Transverse colon (tissue), 4 donors: Measurements from ENCODE around the gene FSTL5. TPM values are rescaled to one million over a fixed set of nuclear protein-coding genes. Genes with fewer than 3 reads are reported as not detected.

Experiments
- DNase-seq: peaks from one replicate; pipeline ENCODE4 v3.0.0-alpha.2; 2019
- H3K27ac ChIP-seq, 4 donors: fragments of 200-600 bp; sonication (generic); 2 replicates each; pipeline ENCODE4 v1.5.1; 2016 to 2018; ENCODE audit warnings: inconsistent platforms in 4 of 4
- H3K27me3 ChIP-seq: fragments of 200-600 bp; sonication (generic); 2 replicates; pipeline ENCODE4 v1.5.1; 2017; ENCODE audit warnings: inconsistent platforms
- H3K36me3 ChIP-seq, 4 donors: fragments of 200-600 bp; sonication (generic); 2 replicates each; pipeline ENCODE4 v1.5.1; 2017 to 2019; ENCODE audit warnings: inconsistent platforms in 4 of 4
- H3K4me1 ChIP-seq, 4 donors: fragments of 200-600 bp; sonication (generic); 2 replicates each; pipeline ENCODE4 v1.5.1; 2017 to 2020; ENCODE audit warnings: inconsistent platforms in 4 of 4
- H3K4me3 ChIP-seq, 4 donors: fragments of 200-600 bp; sonication (generic); 1 replicate in 1 of 4; 2 replicates in 3 of 4; pipeline versions ENCODE4 v1.5.1 to v1.6.1; 2017 to 2019; ENCODE audit warnings: inconsistent platforms in 4 of 4
- H3K9me3 ChIP-seq, 2 donors: fragments of 200-600 bp; sonication (generic); 2 replicates each; pipeline ENCODE4 v1.5.1; 2017 to 2019; ENCODE audit warnings: inconsistent platforms in 2 of 2
- EP300 ChIP-seq: sonication (generic); formaldehyde crosslinking; IDR thresholded peaks from one replicate; pipeline ENCODE4 v1.6.1; 2017; ENCODE audit warnings: antibody characterized with exemption, low read depth
- POLR2A ChIP-seq: fragments of 450-650 bp; IDR thresholded peaks from one replicate; pipeline ENCODE4 v1.6.1; 2016; ENCODE audit warnings: antibody characterized with exemption, mild to moderate bottlenecking, moderate library complexity
- POLR2AphosphoS5 ChIP-seq, 3 donors: sonication (generic); formaldehyde crosslinking; IDR thresholded peaks; one replicate each; pipeline ENCODE4 v1.6.1; 2016; ENCODE audit warnings: antibody characterized with exemption in 3 of 3
- WGBS, 2 donors: methylation state at CpG; one replicate each; pipeline ENCODE4 v1.1.5; 2018; ENCODE audit warnings: low coverage in 1 of 2; 5-methylcytosine and 5-hydroxymethylcytosine counted together
- in situ Hi-C, 4 donors: fragments of 200-750 bp; cut with MboI; loops; one replicate each; pipeline versions ENCODE4 v1.15.0 to v1.15.1; 2017; ENCODE audit warnings: low sequenced_read_pairs in 3 of 4, low pct_ligation_motif_present in 1 of 4, low pct_unique_long_range_greater_than_20kb in 1 of 4
- intact Hi-C: fragments of 100-400 bp; cut with DNase I; formaldehyde crosslinking; loops from one replicate; pipeline ENCODE4 v1.15.1; 2023; ENCODE audit warnings: low total_unique reads
- total RNA-seq, 4 donors: library from RNA; depleted of rRNA; stranded (reverse); fragments of >200 nt; gene quantifications; one replicate each; pipeline ENCODE4 v1.1.0, GENCODE V29; 2016
- TF ChIP-seq, protein P1 (sequence below), 5 experiments: fragments of 200-600 bp in 3 of 5; fragments of 450-650 bp in 2 of 5; sonication (generic) in 3 of 5; IDR thresholded peaks; 1 replicate in 2 of 5; 2 replicates in 3 of 5; pipeline ENCODE4 v1.5.1; 2016 to 2017; ENCODE audit warnings: antibody characterized with exemption in 5 of 5, inconsistent platforms in 3 of 5, mild to moderate bottlenecking in 2 of 5, moderate library complexity in 1 of 5

Gene FSTL5
- total RNA-seq, 4 donors from 2014 or later = 0.14 to 0.16 TPM; not detected in 2

DNA sequence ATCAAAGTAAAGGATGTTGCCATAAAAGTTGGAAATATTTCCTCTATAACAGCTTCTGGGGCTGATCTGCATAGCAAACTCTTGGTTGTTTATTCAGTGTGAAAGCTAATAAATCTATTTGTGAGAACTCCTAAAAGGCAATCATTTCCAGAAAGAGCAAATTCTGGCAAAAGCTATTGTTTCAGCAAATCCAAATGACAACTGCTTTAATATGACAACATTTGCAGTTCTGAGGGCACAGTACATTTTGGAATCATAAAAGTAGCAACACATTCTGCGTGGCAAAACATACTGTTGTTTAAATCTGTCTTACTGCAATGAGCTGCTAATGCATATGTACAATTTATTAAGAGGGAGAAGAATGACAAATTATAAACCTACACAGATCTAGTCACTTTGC lies 818.1 kb downstream of the FSTL5 start:
- in situ Hi-C loops = no loop called here
- Histone ChIP-seq H3K4me1 (no peaks in the 10 kb centered on the region), H3K27ac (no peak overlapping the region), H3K4me3 (no peak overlapping the region), H3K36me3 (no peaks in the 10 kb centered on the region), H3K27me3 (no peaks in the 10 kb centered on the region), H3K9me3 (no peaks in the 10 kb centered on the region)
- TF ChIP-seq POLR2A (no peak), EP300 (no peak), POLR2AphosphoS5 (IDR thresholded peaks at IDR 0.05) (no peak)
- TF ChIP-seq, protein P1, sequence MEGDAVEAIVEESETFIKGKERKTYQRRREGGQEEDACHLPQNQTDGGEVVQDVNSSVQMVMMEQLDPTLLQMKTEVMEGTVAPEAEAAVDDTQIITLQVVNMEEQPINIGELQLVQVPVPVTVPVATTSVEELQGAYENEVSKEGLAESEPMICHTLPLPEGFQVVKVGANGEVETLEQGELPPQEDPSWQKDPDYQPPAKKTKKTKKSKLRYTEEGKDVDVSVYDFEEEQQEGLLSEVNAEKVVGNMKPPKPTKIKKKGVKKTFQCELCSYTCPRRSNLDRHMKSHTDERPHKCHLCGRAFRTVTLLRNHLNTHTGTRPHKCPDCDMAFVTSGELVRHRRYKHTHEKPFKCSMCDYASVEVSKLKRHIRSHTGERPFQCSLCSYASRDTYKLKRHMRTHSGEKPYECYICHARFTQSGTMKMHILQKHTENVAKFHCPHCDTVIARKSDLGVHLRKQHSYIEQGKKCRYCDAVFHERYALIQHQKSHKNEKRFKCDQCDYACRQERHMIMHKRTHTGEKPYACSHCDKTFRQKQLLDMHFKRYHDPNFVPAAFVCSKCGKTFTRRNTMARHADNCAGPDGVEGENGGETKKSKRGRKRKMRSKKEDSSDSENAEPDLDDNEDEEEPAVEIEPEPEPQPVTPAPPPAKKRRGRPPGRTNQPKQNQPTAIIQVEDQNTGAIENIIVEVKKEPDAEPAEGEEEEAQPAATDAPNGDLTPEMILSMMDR (IDR thresholded peaks at IDR 0.05) = no peak
- WGBS, 2 donors = 38 to 43% methylated on average over 1 of the region's 1 CpG
- DNase-seq = no peak
- intact Hi-C loops = no loop called here

DNA sequence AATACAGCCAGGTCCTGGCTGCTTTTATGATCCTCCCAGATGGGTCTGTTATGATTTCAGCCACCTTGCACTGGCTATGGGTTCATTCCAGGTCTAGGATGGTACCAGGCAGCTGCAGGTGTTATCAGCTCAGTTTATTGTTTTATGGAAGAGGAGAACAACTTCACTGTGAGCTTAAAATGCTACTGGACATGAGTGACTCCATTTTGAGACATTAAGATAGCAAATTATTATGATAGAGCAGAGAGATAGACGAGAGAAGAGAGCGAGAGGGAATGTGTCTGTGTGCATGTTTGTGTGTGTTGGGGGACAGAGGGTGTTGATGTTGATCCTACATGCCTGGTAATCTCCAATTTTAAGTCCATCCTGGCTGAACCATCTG lies 820.2 kb downstream of the FSTL5 start:
- no peak overlapping the region for H3K27ac ChIP-seq
- no peaks in the 10 kb centered on the region for H3K36me3 ChIP-seq
- H3K4me1 ChIP-seq = no peaks in the 10 kb centered on the region
- no peak overlapping the region for H3K4me3 ChIP-seq
- in situ Hi-C loops = no loop called here
- TF ChIP-seq POLR2A (no peak), EP300 (no peak), POLR2AphosphoS5 (IDR thresholded peaks at IDR 0.05) (no peak)
- TF ChIP-seq, protein P1 (IDR thresholded peaks at IDR 0.05) = no peak
- H3K9me3 ChIP-seq = no peaks in the 10 kb centered on the region
- no peak for DNase-seq
- intact Hi-C loops = no loop called here
- 25 to 53% methylated on average over 2 of the region's 2 CpGs for WGBS, 2 donors
- H3K27me3 ChIP-seq = no peaks in the 10 kb centered on the region

DNA sequence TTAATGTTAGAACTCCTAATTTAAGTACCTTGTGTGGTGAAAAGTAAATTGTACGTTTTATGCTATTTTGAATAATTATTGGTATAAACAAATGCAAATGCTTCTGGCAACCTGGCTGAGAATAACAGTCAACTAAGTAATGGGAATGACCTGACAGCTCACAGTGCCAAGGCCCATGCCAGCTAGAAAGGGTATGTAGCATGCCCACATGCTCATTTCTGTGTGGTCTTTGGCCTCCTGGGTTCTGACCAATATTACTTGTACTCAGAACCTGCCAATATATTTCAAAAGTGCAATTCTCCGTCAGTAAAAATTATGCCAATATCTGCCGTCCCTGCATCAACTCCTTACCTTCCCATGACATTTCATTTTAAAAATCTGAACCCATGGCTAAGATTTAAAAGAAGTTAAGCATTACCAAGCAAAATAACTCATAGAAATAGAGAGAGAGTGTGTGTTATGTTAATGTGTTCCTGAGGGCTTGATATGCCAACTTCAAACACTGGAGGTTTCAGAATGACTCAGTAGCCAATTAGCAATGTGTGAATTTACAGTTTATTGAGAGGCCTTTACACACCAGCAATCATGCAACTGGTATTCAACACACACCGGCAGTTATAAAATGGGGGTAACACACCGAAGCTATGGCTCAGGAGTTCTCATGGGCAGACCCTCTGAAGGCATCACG lies 820.8 kb downstream of the FSTL5 start:
- 63 to 92% methylated on average over 4 to 6 of the region's 6 CpGs for WGBS, 2 donors
- intact Hi-C loops (no loop called here), in situ Hi-C loops (no loop called here)
- Histone ChIP-seq H3K4me3 (no peak overlapping the region), H3K4me1 (no peaks in the 10 kb centered on the region), H3K36me3 (no peaks in the 10 kb centered on the region), H3K27me3 (no peaks in the 10 kb centered on the region), H3K27ac (no peak overlapping the region), H3K9me3 (no peaks in the 10 kb centered on the region)
- DNase-seq = no peak
- TF ChIP-seq, protein P1 (IDR thresholded peaks at IDR 0.05) = no peak
- TF ChIP-seq POLR2AphosphoS5 (IDR thresholded peaks at IDR 0.05) (no peak), EP300 (no peak), POLR2A (no peak)

DNA sequence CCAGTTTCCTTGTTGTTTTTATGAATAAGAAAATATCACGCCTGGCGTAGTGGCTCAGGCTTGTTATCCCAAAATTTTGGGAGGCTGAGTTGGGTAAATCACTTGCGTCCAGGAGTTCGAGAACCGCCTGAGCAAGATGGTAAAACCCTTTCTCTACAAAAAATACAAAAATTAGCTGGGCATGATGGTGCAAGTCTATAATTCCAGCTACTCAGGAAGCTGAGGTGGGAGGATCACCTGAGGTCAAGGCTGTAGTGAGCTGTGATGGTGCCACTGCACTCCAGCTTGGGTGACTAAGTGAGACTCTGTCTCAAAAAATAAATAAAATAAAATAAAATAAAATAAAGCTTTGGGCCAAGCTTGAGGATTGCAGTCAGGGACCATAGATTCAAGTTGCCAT lies 827.2 kb downstream of the FSTL5 start:
- Histone ChIP-seq H3K36me3 (no peaks in the 10 kb centered on the region), H3K9me3 (no peaks in the 10 kb centered on the region), H3K4me3 (no peak overlapping the region), H3K4me1 (no peaks in the 10 kb centered on the region), H3K27ac (no peak overlapping the region), H3K27me3 (no peaks in the 10 kb centered on the region)
- no peak for TF ChIP-seq POLR2AphosphoS5 (IDR thresholded peaks at IDR 0.05)
- TF ChIP-seq, protein P1 (IDR thresholded peaks at IDR 0.05) = no peak
- TF ChIP-seq POLR2A = no peak
- TF ChIP-seq EP300 = no peak
- DNase-seq = no peak
- intact Hi-C loops (no loop called here), in situ Hi-C loops (no loop called here)
- WGBS, 2 donors = 86% methylated on average over 5 of the region's 5 CpGs; no CpG with 5 or more reads in 1 of the 2 donors
